Measurements from ENCODE around the gene ALDH4A1.
"Not testable (repeated sequence)": the region's sequence is repeated elsewhere in the genome, so short reads cannot be mapped to it uniquely, and the experiment has no call there.

The ALDH4A1 gene

GRCh38 chr1:18875107-18875795, 27.1 kb downstream of the ALDH4A1 start:
- TF ChIP-seq CTCF (conservative IDR thresholded peaks at IDR 0.05; ENCODE audit: low read length), result peak; percentile 88
- DNase-seq (ENCODE audit: low read depth), result peak; percentile 84
- no peak overlapping the region for H3K4me3 ChIP-seq (ENCODE audit: low read length)

GRCh38 chr1:18874600-18874999, 27.8 kb downstream of the ALDH4A1 start:
- DNase-seq (ENCODE audit: low read depth), result no peak
- no peak overlapping the region for H3K4me3 ChIP-seq (ENCODE audit: low read length)
- no peak for TF ChIP-seq CTCF (conservative IDR thresholded peaks at IDR 0.05; ENCODE audit: low read length)

- no peak for DNase-seq (ENCODE audit: low read depth)
- H3K4me3 ChIP-seq (ENCODE audit: low read length), result no peak overlapping the region
- no peak for TF ChIP-seq CTCF (conservative IDR thresholded peaks at IDR 0.05; ENCODE audit: low read length)
These were observed 28.3 kb downstream of the ALDH4A1 start for GRCh38 chr1:18874036-18874435.

GRCh38 chr1:18872071-18872611, 30.2 kb downstream of the ALDH4A1 start:
- H3K4me3 ChIP-seq (ENCODE audit: low read length), result no peak overlapping the region
- DNase-seq (ENCODE audit: low read depth), result no peak
- no peak for TF ChIP-seq CTCF (conservative IDR thresholded peaks at IDR 0.05; ENCODE audit: low read length)

- no peak for DNase-seq (ENCODE audit: low read depth)
- TF ChIP-seq CTCF (conservative IDR thresholded peaks at IDR 0.05; ENCODE audit: low read length), result no peak
These were observed 30.8 kb downstream of the ALDH4A1 start for GRCh38 chr1:18871401-18872070.

GRCh38 chr1:18870957-18871356, 31.4 kb downstream of the ALDH4A1 start:
- DNase-seq (ENCODE audit: low read depth), result no peak
- H3K4me3 ChIP-seq (ENCODE audit: low read length), result no peak overlapping the region
- no peak for TF ChIP-seq CTCF (conservative IDR thresholded peaks at IDR 0.05; ENCODE audit: low read length)

More at GRCh38 chr1:18871401-18872070, 30.8 kb downstream of the ALDH4A1 start:
- H3K4me3 ChIP-seq (ENCODE audit: low read length), result no peak overlapping the region

- not testable (repeated sequence) for DNase-seq (ENCODE audit: low read depth); H3K4me3 ChIP-seq (ENCODE audit: low read length)
These were observed 31.8 kb downstream of the ALDH4A1 start for GRCh38 chr1:18870595-18870865.

All from AG10803 (cell line).